PC-3 (cell line): ENCODE data around the gene VAMP8. TPM values are rescaled to one million over a fixed set of nuclear protein-coding genes. Genes with fewer than 3 reads are reported as not detected.
A peak's percentile ranks its signal among the peaks of the same experiment; 100 is the strongest.

Experiments
- ATAC-seq: fragments of 200-7000 bp; cut with Tn5 transposase; 2 replicates; pipeline ENCODE4 v1.9.1; 2020; ENCODE audit warnings: mild to moderate bottlenecking, moderate library complexity
- BruUV-seq: library from RNA; stranded (reverse); fragments of 400-500 nt; replicated peaks from 2 replicates; lab custom pipeline; 2021; lab: Mats Ljungman, UMichigan
- CTCF ChIA-PET: fragments of 300-600 bp; sonication (Branson Sonifier 250); formaldehyde crosslinking; loops from one replicate; lab custom pipeline; 2022; ENCODE audit warnings: antibody characterized with exemption; lab: Charles Lee
- POLR2A ChIA-PET: fragments of 300-600 bp; sonication (Branson Sonifier 250); formaldehyde crosslinking; loops from one replicate; lab custom pipeline; 2022; ENCODE audit warnings: antibody characterized with exemption; ENCODE audit not compliant: unreplicated experiment; lab: Charles Lee
- DNase-seq: peaks from one replicate; pipeline ENCODE4 v3.0.0-alpha.2; 2015
- H2AFZ ChIP-seq: fragments of 300-600 bp; sonication (generic); 2 replicates; pipeline ENCODE4 v1.6.0; 2016; ENCODE audit warnings: antibody characterized with exemption, low read length
- H3F3A ChIP-seq: fragments of 300-600 bp; sonication (generic); one replicate; pipeline ENCODE4 v1.6.0; 2017; ENCODE audit warnings: antibody characterized with exemption, low read length, control low read depth, mild to moderate bottlenecking; ENCODE audit not compliant: unreplicated experiment
- H3K27ac ChIP-seq: fragments of 300-600 bp; sonication (generic); 2 replicates; pipeline ENCODE4 v1.5.1; 2016; ENCODE audit warnings: mild to moderate bottlenecking, low read length
- H3K27me3 ChIP-seq: fragments of 300-600 bp; sonication (generic); 2 replicates; pipeline ENCODE4 v1.6.1; 2016; ENCODE audit warnings: low read length, mixed read lengths
- H3K36me3 ChIP-seq: fragments of 300-600 bp; sonication (generic); 2 replicates; pipeline ENCODE4 v1.6.1; 2016; ENCODE audit warnings: low read depth, mixed run types, low read length, mixed read lengths
- H3K4me1 ChIP-seq: fragments of 300-600 bp; sonication (generic); 2 replicates; pipeline ENCODE4 v1.5.1; 2016; ENCODE audit warnings: low read length; ENCODE audit not compliant: insufficient read depth
- H3K4me2 ChIP-seq: fragments of 300-600 bp; sonication (generic); 2 replicates; pipeline ENCODE4 v1.6.0; 2016; ENCODE audit warnings: low read length
- H3K4me3 ChIP-seq: fragments of 300-600 bp; sonication (generic); 2 replicates; pipeline ENCODE4 v1.5.1; 2016; ENCODE audit warnings: mild to moderate bottlenecking, low read length, mixed read lengths
- H3K79me2 ChIP-seq: fragments of 300-600 bp; sonication (generic); 2 replicates; pipeline ENCODE4 v1.6.1; 2017; ENCODE audit warnings: low read length, mixed read lengths
- H3K9ac ChIP-seq: fragments of 300-600 bp; sonication (generic); 2 replicates; pipeline ENCODE4 v1.6.0; 2016; ENCODE audit warnings: mild to moderate bottlenecking, low read length
- H3K9me2 ChIP-seq: fragments of 300-600 bp; sonication (generic); replicated peaks from 2 replicates; pipeline ENCODE4 v1.6.1; 2016; ENCODE audit warnings: mixed run types, low read length, mixed read lengths
- H3K9me3 ChIP-seq: fragments of 300-600 bp; sonication (generic); 2 replicates; pipeline ENCODE4 v1.6.1; 2016; ENCODE audit warnings: low read length, mixed read lengths
- H4K20me1 ChIP-seq: fragments of 300-600 bp; sonication (generic); 2 replicates; pipeline ENCODE4 v1.6.1; 2016; ENCODE audit warnings: low read length, mixed read lengths
- EZH2 ChIP-seq: fragments of 300-600 bp; sonication (generic); IDR thresholded peaks from one replicate; pipeline ENCODE4 v1.6.1; 2017; ENCODE audit warnings: antibody characterized with exemption, mild to moderate bottlenecking, low read length; ENCODE audit not compliant: unreplicated experiment
- EZH2phosphoT487 ChIP-seq: fragments of 300-600 bp; sonication (generic); IDR thresholded peaks from 2 replicates; pipeline ENCODE4 v1.6.1; 2018; ENCODE audit warnings: mild to moderate bottlenecking, antibody characterized with exemption, low read length, borderline replicate concordance
- intact Hi-C: fragments of 100-400 bp; cut with micrococcal nuclease; formaldehyde crosslinking; loops from 2 replicates; pipeline ENCODE4 v1.9.0; 2023
- total RNA-seq: library from RNA; depleted of rRNA; stranded (reverse); fragments of >200 nt; gene quantifications from 2 replicates; pipeline ENCODE4 v1.2.3, GENCODE V29; 2014
- TF ChIP-seq, protein P1 (sequence below): fragments of 300-600 bp; sonication (generic); conservative IDR thresholded peaks from 2 replicates; pipeline ENCODE4 v1.5.1; 2017; ENCODE audit warnings: antibody characterized with exemption, low read depth, mild to moderate bottlenecking, low read length

VAMP8 gene
- total RNA-seq, 1 experiment from 2014 or later: 142 TPM

- no peak; the same call in 1 of the 2 replicates for ATAC-seq
- no peak for TF ChIP-seq EZH2
- TF ChIP-seq EZH2phosphoT487: no peak
- TF ChIP-seq, protein P1, sequence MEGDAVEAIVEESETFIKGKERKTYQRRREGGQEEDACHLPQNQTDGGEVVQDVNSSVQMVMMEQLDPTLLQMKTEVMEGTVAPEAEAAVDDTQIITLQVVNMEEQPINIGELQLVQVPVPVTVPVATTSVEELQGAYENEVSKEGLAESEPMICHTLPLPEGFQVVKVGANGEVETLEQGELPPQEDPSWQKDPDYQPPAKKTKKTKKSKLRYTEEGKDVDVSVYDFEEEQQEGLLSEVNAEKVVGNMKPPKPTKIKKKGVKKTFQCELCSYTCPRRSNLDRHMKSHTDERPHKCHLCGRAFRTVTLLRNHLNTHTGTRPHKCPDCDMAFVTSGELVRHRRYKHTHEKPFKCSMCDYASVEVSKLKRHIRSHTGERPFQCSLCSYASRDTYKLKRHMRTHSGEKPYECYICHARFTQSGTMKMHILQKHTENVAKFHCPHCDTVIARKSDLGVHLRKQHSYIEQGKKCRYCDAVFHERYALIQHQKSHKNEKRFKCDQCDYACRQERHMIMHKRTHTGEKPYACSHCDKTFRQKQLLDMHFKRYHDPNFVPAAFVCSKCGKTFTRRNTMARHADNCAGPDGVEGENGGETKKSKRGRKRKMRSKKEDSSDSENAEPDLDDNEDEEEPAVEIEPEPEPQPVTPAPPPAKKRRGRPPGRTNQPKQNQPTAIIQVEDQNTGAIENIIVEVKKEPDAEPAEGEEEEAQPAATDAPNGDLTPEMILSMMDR: no peak
- Histone ChIP-seq H3K9me3 (no peaks in the 10 kb centered on the region), H3K4me2 (no peak overlapping the region), H3K27ac (peak overlapping the region; percentile 4; the same call in 1 of the 2 replicates), H3K4me3 (no peak overlapping the region), H3K9me2 (no peaks in the 10 kb centered on the region), H2AFZ (no peak overlapping the region), H3K9ac (no peak overlapping the region), H3K36me3 (peaks cover 40% of the 10 kb centered on the region), H3K79me2 (peaks cover 3% of the 10 kb centered on the region), H3K4me1 (peaks cover 18% of the 10 kb centered on the region), H4K20me1 (peaks cover 23% of the 10 kb centered on the region), H3F3A (peaks cover 45% of the 10 kb centered on the region), H3K27me3 (no peaks in the 10 kb centered on the region)
- BruUV-seq: no TSS peak
- peak; percentile 19 for DNase-seq
- ChIA-PET POLR2A (interaction anchor here (0.5 to 1.0 kb wide), 6 partner anchors 9 to 206 kb away, joined by 3 to 8 read pairs (median 3); partner anchors contain the start of gene MAT2A), CTCF (interaction anchor here (0.6 to 1.0 kb wide), 2 partner anchors 51 to 127 kb away, joined by 3 to 4 read pairs; no protein-coding TSS in a partner anchor)
- intact Hi-C loops: loop anchor here (2.0 kb wide), 1 partner anchor 49 kb away; no protein-coding TSS in a partner anchor
Observed at GRCh38 chr2:85547859-85548607, 29.4 kb upstream of the VAMP8 start.

- Histone ChIP-seq H3K79me2 (no peaks in the 10 kb centered on the region), H3K27ac (no peak overlapping the region), H3K4me2 (no peak overlapping the region), H3K36me3 (peaks cover 36% of the 10 kb centered on the region), H4K20me1 (peaks cover 18% of the 10 kb centered on the region), H2AFZ (no peak overlapping the region), H3F3A (peaks cover 40% of the 10 kb centered on the region), H3K4me1 (peaks cover 16% of the 10 kb centered on the region), H3K9me3 (no peaks in the 10 kb centered on the region), H3K9ac (no peak overlapping the region), H3K9me2 (no peaks in the 10 kb centered on the region), H3K27me3 (no peaks in the 10 kb centered on the region), H3K4me3 (no peak overlapping the region)
- no peak; the same call in 1 of the 2 replicates for ATAC-seq
- POLR2A ChIA-PET: interaction anchor here (0.6 to 1.0 kb wide), 4 partner anchors 9 to 159 kb away, joined by 3 to 8 read pairs (median 4); partner anchors contain the start of gene MAT2A
- CTCF ChIA-PET: interaction anchor here (0.6 to 1.0 kb wide), 2 partner anchors 52 to 127 kb away, joined by 3 to 4 read pairs; no protein-coding TSS in a partner anchor
- intact Hi-C loops: no loop called here
- DNase-seq: no peak
- no peak for TF ChIP-seq EZH2
- TF ChIP-seq EZH2phosphoT487: no peak
- TF ChIP-seq, protein P1: no peak
- BruUV-seq: no TSS peak
Observed at GRCh38 chr2:85548608-85548900, 28.8 kb upstream of the VAMP8 start.

GRCh38 chr2:85549095-85549494, 28.3 kb upstream of the VAMP8 start:
- no peak overlapping the region for H3K27ac ChIP-seq
- ChIA-PET CTCF (interaction anchor here (1.0 kb wide), 1 partner anchor 128 kb away, joined by 4 read pairs; no protein-coding TSS in a partner anchor), POLR2A (interaction anchor here (1.0 kb wide), 1 partner anchor 10 kb away, joined by 8 read pairs; the partner anchor contains the start of gene MAT2A)
- TSS peak; percentile 25 for BruUV-seq
- peaks cover 38% of the 10 kb centered on the region for H3F3A ChIP-seq
- DNase-seq (no peak), ATAC-seq (no peak)
- no peaks in the 10 kb centered on the region for H3K9me2 ChIP-seq
- peaks cover 17% of the 10 kb centered on the region for H4K20me1 ChIP-seq
- no peak overlapping the region for H2AFZ ChIP-seq
- no peaks in the 10 kb centered on the region for H3K79me2 ChIP-seq
- no peaks in the 10 kb centered on the region for H3K9me3 ChIP-seq
- H3K36me3 ChIP-seq: peaks cover 36% of the 10 kb centered on the region
- TF ChIP-seq EZH2 (no peak), EZH2phosphoT487 (no peak)
- TF ChIP-seq, protein P1: no peak
- no peak overlapping the region for H3K4me3 ChIP-seq
- no peaks in the 10 kb centered on the region for H3K27me3 ChIP-seq
- intact Hi-C loops: no loop called here
- peaks cover 16% of the 10 kb centered on the region for H3K4me1 ChIP-seq
- H3K9ac ChIP-seq: no peak overlapping the region
- no peak overlapping the region for H3K4me2 ChIP-seq
